ENCODE results near the gene DDX1. TPM values are rescaled to one million over a fixed set of nuclear protein-coding genes. Genes with fewer than 3 reads are reported as not detected.
"Not testable (repeated sequence)": the region's sequence is repeated elsewhere in the genome, so short reads cannot be mapped to it uniquely, and the experiment has no call there.

The DDX1 gene
- total RNA-seq, 1 donor from 2014 or later: 115 TPM

DNA sequence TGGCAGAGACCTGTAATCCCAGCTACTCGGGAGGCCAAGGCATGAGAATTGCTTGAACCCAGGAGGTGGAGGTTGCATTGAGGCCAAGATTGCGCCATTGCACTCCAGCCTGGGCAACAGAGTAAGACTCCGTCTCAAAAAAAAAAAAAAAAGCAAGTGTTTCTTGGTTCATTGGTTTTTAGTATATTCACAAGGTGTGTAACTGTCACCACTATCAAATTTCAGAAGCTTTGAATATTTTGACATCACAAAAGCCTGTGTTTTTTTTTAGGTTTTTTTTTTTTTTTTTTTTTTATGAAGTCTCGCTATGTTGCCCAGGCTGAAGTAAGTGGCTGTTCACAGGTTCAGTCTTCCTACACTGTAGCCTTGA lies 16.7 kb downstream of the DDX1 start:
- no peak for DNase-seq (ENCODE audit: low spot score, unreplicated experiment)
- H3K27me3 Mint-ChIP-seq: no peaks in the 10 kb centered on the region
- peaks cover 39% of the 10 kb centered on the region for H3K36me3 Mint-ChIP-seq (ENCODE audit: insufficient read depth)
- H3K27ac Mint-ChIP-seq: no peak overlapping the region
- no peak overlapping the region for H3K4me3 Mint-ChIP-seq (ENCODE audit: low read depth)
- TF ChIP-seq, protein P1, sequence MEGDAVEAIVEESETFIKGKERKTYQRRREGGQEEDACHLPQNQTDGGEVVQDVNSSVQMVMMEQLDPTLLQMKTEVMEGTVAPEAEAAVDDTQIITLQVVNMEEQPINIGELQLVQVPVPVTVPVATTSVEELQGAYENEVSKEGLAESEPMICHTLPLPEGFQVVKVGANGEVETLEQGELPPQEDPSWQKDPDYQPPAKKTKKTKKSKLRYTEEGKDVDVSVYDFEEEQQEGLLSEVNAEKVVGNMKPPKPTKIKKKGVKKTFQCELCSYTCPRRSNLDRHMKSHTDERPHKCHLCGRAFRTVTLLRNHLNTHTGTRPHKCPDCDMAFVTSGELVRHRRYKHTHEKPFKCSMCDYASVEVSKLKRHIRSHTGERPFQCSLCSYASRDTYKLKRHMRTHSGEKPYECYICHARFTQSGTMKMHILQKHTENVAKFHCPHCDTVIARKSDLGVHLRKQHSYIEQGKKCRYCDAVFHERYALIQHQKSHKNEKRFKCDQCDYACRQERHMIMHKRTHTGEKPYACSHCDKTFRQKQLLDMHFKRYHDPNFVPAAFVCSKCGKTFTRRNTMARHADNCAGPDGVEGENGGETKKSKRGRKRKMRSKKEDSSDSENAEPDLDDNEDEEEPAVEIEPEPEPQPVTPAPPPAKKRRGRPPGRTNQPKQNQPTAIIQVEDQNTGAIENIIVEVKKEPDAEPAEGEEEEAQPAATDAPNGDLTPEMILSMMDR (IDR thresholded peaks at IDR 0.05; ENCODE audit: unreplicated experiment): no peak
- H3K9me3 Mint-ChIP-seq (ENCODE audit: low read depth): peaks cover 4% of the 10 kb centered on the region
- no peaks in the 10 kb centered on the region for H3K4me1 Mint-ChIP-seq (ENCODE audit: low read depth)

DNA sequence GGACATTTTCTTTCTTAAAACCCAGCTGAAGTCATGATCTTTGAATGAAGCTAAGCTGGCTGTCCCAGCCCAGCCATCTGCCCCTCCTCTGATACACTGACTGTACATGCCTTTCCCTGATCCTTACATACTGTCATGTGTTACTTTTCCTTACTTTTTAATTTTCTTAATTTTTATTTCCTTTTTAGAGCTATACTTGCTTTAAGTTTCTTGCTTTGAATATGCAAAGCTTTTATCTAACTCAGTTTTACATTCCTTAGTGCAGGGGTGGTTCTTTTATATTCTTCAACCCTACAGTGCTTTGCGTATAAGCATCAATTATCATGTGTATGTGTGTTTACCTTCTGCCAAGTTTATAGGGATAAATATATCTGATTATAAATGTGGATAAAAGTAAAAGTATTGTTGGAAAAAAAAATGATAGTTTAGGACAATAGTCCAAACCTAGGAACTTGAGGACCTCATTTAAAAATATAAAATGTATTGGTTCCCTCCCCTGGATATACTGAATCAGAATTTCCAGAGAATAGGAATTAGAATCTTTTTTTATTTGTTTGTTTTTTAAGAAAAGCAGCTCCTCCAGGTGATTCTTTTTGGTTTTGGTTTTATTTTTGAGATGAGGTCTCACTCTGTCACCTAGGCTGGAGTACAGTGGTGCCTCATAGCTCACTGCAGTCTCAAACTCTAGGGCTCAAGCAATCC lies 17.8 kb downstream of the DDX1 start:
- no peaks in the 10 kb centered on the region for H3K27me3 Mint-ChIP-seq
- peaks cover 4% of the 10 kb centered on the region for H3K9me3 Mint-ChIP-seq (ENCODE audit: low read depth)
- no peak overlapping the region for H3K4me3 Mint-ChIP-seq (ENCODE audit: low read depth)
- H3K36me3 Mint-ChIP-seq (ENCODE audit: insufficient read depth): peaks cover 40% of the 10 kb centered on the region
- no peak overlapping the region for H3K27ac Mint-ChIP-seq
- no peaks in the 10 kb centered on the region for H3K4me1 Mint-ChIP-seq (ENCODE audit: low read depth)
- TF ChIP-seq, protein P1 (IDR thresholded peaks at IDR 0.05; ENCODE audit: unreplicated experiment): no peak
- DNase-seq (ENCODE audit: low spot score, unreplicated experiment): no peak

DNA sequence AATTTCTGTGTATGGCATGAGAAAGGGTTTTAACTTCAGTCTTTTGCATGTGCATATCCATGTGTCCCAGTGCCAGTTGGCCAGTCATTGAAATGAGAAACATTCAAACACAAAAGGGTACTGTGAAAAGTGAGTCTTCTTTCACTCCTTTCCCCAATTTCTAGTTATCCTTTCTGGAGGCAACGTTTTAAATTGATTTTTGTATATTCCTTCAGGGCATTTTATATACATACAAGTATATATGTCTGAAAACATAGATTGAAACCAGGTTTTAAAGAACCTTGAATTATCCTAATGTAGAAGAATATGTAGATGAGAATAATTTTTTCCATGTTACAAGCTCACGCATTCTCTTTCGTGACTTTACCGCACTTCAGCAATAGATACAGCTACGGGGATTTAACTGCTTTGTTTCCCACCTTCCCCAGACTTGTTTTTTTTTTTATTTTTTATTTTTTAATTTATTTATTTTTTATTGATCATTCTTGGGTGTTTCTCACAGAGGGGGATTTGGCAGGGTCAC lies 18.8 kb downstream of the DDX1 start:
- Mint-ChIP-seq H3K4me1 (ENCODE audit: low read depth) (no peaks in the 10 kb centered on the region), H3K27ac (peak overlapping the region; percentile 74), H3K9me3 (ENCODE audit: low read depth) (peaks cover 4% of the 10 kb centered on the region), H3K27me3 (no peaks in the 10 kb centered on the region), H3K4me3 (ENCODE audit: low read depth) (no peak overlapping the region), H3K36me3 (ENCODE audit: insufficient read depth) (peaks cover 36% of the 10 kb centered on the region)
- TF ChIP-seq, protein P1 (IDR thresholded peaks at IDR 0.05; ENCODE audit: unreplicated experiment): no peak
- DNase-seq (ENCODE audit: low spot score, unreplicated experiment): no peak

DNA sequence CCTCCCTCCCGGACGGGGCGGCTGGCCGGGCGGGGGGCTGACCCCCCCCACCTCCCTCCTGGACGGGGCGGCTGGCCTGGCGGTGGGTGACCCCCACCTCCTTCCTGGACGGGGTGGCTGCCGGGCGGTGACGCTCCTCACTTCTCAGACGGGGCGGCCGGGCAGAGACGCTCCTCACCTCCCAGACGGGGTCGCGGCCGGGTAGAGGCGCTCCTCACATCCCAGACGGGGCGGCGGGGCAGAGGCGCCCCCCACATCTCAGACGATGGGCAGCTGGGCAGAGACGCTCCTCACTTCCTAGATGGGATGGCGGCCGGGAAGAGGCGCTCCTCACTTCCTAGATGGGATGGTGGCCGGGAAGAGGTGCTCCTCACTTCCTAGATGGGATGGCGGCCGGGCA lies 20.4 kb downstream of the DDX1 start:
- H3K27ac Mint-ChIP-seq; H3K27me3 Mint-ChIP-seq; H3K4me1 Mint-ChIP-seq (ENCODE audit: low read depth); H3K4me3 Mint-ChIP-seq (ENCODE audit: low read depth); DNase-seq (ENCODE audit: low spot score, unreplicated experiment); H3K9me3 Mint-ChIP-seq (ENCODE audit: low read depth): not testable (repeated sequence)
- peaks cover 37% of the 10 kb centered on the region for H3K36me3 Mint-ChIP-seq (ENCODE audit: insufficient read depth)

DNA sequence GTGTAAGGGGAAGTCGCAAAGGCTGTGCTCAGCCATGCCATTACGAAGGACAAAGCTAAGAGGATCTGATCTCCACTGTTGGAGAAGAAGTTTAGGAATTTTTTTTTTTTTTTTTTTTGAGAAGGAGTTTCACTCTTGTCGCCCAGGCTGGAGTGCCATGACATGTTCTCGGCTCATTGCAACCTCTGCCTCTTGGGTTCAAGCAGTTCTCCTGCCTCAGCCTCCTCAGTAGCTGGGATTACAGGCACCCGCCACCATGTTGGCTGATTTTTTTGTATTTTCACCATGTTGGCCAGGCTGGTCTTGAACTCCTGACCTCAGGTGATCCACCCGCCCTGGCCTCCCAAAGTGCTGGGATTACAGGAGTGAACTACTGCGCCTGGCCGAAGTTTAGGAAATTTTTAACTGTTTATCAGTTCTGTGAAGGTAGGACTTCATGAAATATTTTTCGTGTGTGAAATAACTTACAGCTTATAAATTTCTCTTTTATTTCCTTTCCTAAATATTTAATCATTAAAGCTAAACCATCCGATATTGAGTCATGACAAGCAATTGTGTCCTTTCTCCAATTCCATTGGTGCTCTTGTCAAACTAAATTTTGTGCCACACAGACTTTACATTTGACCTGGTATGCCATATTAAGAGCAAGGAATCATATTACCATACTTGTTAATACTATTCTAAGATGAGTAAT lies 22.2 kb downstream of the DDX1 start:
- Mint-ChIP-seq H3K4me3 (ENCODE audit: low read depth) (no peak overlapping the region), H3K9me3 (ENCODE audit: low read depth) (peaks cover 4% of the 10 kb centered on the region), H3K27me3 (no peaks in the 10 kb centered on the region), H3K36me3 (ENCODE audit: insufficient read depth) (peaks cover 28% of the 10 kb centered on the region), H3K4me1 (ENCODE audit: low read depth) (no peaks in the 10 kb centered on the region), H3K27ac (no peak overlapping the region)
- DNase-seq (ENCODE audit: low spot score, unreplicated experiment): no peak
- TF ChIP-seq, protein P1 (IDR thresholded peaks at IDR 0.05; ENCODE audit: unreplicated experiment): no peak

Data from progenitor cell of endocrine pancreas (in vitro differentiated cells).